DOHH2 (cell line): ENCODE results near the gene RPS27L.

Source experiments
- H3F3A ChIP-seq: fragments of 200-600 bp; sonication (generic), shearing (Covaris generic); 2 replicates; pipeline ENCODE4 v1.6.0; 2016; ENCODE audit warnings: antibody characterized with exemption, mild to moderate bottlenecking; ENCODE audit not compliant: control insufficient read depth, insufficient read depth
- H3K27ac ChIP-seq: fragments of 200-600 bp; sonication (generic); 2 replicates; pipeline ENCODE4 v1.5.1; 2014; ENCODE audit warnings: low read depth, mild to moderate bottlenecking, low read length, moderate library complexity
- H3K27me3 ChIP-seq: fragments of 200-600 bp; sonication (generic); 2 replicates; pipeline ENCODE4 v1.6.1; 2014; ENCODE audit warnings: mild to moderate bottlenecking, low read length, mixed read lengths; ENCODE audit not compliant: control insufficient read depth
- H3K36me3 ChIP-seq: fragments of 200-600 bp; sonication (generic); 2 replicates; pipeline ENCODE4 v1.6.1; 2014; ENCODE audit warnings: mild to moderate bottlenecking, low read length, moderate library complexity, mixed read lengths; ENCODE audit not compliant: control insufficient read depth
- H3K4me1 ChIP-seq: fragments of 200-600 bp; sonication (generic); 2 replicates; pipeline ENCODE4 v1.6.1; 2014; ENCODE audit warnings: mild to moderate bottlenecking, low read length, mixed read lengths; ENCODE audit not compliant: control insufficient read depth
- H3K4me2 ChIP-seq: fragments of 200-600 bp; sonication (generic); 2 replicates; pipeline ENCODE4 v1.6.0; 2014; ENCODE audit warnings: mild to moderate bottlenecking, low read length, moderate library complexity
- H3K4me3 ChIP-seq: fragments of 200-600 bp; sonication (generic); 2 replicates; pipeline ENCODE4 v1.5.1; 2014; ENCODE audit warnings: mild to moderate bottlenecking, low read length, mixed read lengths
- H3K79me2 ChIP-seq: fragments of 200-600 bp; sonication (generic); 2 replicates; pipeline ENCODE4 v1.6.1; 2014; ENCODE audit warnings: mild to moderate bottlenecking, low read length, mixed read lengths; ENCODE audit not compliant: control insufficient read depth
- H3K9me2 ChIP-seq: fragments of 200-600 bp; sonication (generic); replicated peaks from 2 replicates; pipeline ENCODE4 v1.6.1; 2014; ENCODE audit warnings: mild to moderate bottlenecking, low read length, mixed read lengths; ENCODE audit not compliant: control insufficient read depth
- H3K9me3 ChIP-seq: fragments of 200-600 bp; sonication (generic); 2 replicates; pipeline ENCODE4 v1.6.1; 2014; ENCODE audit warnings: antibody characterized with exemption, low read length, mixed read lengths; ENCODE audit not compliant: control insufficient read depth, insufficient read depth
- H4K20me1 ChIP-seq: fragments of 200-600 bp; sonication (generic); 2 replicates; pipeline ENCODE4 v1.6.0; 2014; ENCODE audit warnings: low read depth, mild to moderate bottlenecking, antibody characterized with exemption, low read length, moderate library complexity; ENCODE audit not compliant: control insufficient read depth, insufficient read depth
- EZH2phosphoT487 ChIP-seq: fragments of 200-600 bp; sonication (generic); IDR thresholded peaks from 2 replicates; pipeline ENCODE4 v1.6.1; 2017; ENCODE audit warnings: borderline replicate concordance, mild to moderate bottlenecking, antibody characterized with exemption, low read length, moderate library complexity, mixed read lengths
- TF ChIP-seq, protein P1 (sequence below): fragments of 200-600 bp; sonication (generic); IDR thresholded peaks from one replicate; pipeline ENCODE4 v1.5.1; 2014; ENCODE audit warnings: antibody characterized with exemption, mild to moderate bottlenecking, low read depth, low read length; ENCODE audit not compliant: poor library complexity, severe bottlenecking

Gene RPS27L

DNA sequence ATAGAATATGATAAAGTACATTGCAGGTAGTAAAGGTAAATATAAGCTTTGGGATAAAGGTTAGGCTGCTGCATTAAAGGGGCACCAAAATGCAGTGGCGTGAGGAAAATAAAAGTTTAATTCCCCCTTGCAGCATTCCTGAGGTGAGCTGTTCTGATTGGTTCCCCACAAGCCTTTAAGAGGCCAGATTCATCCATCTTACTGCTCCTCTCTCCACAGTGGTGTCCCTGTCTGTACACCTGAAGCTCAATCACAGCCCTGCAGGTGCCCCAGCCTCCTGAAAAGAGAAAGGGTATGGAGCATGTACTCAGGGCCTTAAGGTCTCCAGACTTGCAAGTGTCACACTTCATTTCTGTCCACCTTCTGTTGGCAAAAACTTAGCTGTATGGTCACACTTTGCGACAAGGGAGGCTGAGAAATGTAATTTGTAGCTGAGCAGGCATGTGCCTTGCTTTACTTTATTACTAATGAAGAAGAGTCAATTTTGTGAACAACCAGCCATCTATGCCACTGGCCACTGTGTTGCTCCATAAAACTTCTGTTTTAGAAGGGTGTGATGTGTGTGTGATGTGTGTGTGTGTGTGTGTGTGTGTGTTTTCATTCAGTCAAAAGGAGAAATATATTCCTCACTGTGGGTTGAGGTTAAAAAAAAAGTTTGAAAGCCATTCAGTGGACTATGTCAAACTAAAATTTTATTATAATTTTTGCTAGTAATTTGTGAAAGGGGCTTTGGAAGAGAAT lies 22.9 kb downstream of the RPS27L start:
- H3K9me3 ChIP-seq, result no peaks in the 10 kb centered on the region
- no peak overlapping the region for H3K27ac ChIP-seq
- H3K36me3 ChIP-seq, result no peaks in the 10 kb centered on the region

DNA sequence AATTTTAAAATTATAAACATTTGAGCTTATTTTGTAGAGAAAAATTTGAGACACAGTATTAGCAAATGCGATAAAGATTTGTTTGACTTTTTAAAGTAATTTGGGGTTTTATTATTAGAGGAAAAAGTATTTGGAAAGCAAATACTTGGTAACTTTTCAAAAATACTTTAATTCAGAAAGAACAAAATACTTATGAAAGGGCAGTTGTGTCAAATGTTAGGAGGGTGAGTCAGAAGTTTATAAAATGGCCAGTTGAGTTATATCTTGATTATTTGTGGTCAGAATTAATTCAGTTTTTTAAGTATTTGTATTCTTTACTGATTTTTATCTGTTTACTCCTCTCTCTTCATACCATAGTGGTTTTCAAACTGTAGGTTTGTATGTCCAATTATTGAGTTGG lies 23.5 kb downstream of the RPS27L start:
- TF ChIP-seq, protein P1, sequence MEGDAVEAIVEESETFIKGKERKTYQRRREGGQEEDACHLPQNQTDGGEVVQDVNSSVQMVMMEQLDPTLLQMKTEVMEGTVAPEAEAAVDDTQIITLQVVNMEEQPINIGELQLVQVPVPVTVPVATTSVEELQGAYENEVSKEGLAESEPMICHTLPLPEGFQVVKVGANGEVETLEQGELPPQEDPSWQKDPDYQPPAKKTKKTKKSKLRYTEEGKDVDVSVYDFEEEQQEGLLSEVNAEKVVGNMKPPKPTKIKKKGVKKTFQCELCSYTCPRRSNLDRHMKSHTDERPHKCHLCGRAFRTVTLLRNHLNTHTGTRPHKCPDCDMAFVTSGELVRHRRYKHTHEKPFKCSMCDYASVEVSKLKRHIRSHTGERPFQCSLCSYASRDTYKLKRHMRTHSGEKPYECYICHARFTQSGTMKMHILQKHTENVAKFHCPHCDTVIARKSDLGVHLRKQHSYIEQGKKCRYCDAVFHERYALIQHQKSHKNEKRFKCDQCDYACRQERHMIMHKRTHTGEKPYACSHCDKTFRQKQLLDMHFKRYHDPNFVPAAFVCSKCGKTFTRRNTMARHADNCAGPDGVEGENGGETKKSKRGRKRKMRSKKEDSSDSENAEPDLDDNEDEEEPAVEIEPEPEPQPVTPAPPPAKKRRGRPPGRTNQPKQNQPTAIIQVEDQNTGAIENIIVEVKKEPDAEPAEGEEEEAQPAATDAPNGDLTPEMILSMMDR, result no peak
- TF ChIP-seq EZH2phosphoT487, result no peak
- Histone ChIP-seq H3K36me3 (no peaks in the 10 kb centered on the region), H4K20me1 (no peaks in the 10 kb centered on the region), H3F3A (no peaks in the 10 kb centered on the region), H3K4me3 (no peak overlapping the region), H3K9me2 (no peaks in the 10 kb centered on the region), H3K4me2 (no peak overlapping the region), H3K27ac (no peak overlapping the region), H3K27me3 (no peaks in the 10 kb centered on the region), H3K9me3 (no peaks in the 10 kb centered on the region), H3K79me2 (no peaks in the 10 kb centered on the region), H3K4me1 (no peaks in the 10 kb centered on the region)

More for the DNA sequence above, 22.9 kb downstream of the RPS27L start:
- Histone ChIP-seq H4K20me1 (no peaks in the 10 kb centered on the region), H3K27me3 (no peaks in the 10 kb centered on the region), H3K4me1 (no peaks in the 10 kb centered on the region), H3K79me2 (no peaks in the 10 kb centered on the region), H3K9me2 (no peaks in the 10 kb centered on the region), H3K4me3 (no peak overlapping the region), H3F3A (no peaks in the 10 kb centered on the region), H3K4me2 (no peak overlapping the region)
- TF ChIP-seq, protein P1, result no peak
- no peak for TF ChIP-seq EZH2phosphoT487

DNA sequence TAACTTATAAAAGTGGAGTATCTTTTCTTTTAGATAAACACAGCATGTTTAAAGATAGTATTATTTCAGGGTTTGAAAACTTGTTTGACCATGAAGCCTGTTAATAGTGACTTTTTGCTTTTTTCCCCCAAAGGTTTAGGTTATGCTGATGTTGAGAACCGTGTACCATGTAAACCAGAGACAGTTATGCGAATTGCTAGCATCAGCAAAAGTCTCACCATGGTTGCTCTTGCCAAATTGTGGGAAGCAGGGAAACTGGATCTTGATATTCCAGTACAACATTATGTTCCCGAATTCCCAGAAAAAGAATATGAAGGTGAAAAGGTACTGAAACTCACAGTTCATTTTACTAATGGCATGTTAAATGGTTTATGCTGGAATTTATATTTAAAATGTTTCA lies 30.6 kb downstream of the RPS27L start:
- Histone ChIP-seq H3K4me2 (no peak overlapping the region), H3K79me2 (no peaks in the 10 kb centered on the region), H3K9me2 (no peaks in the 10 kb centered on the region), H4K20me1 (no peaks in the 10 kb centered on the region), H3F3A (no peaks in the 10 kb centered on the region), H3K4me1 (peaks cover 7% of the 10 kb centered on the region; the same call in 1 of the 2 replicates), H3K9me3 (no peaks in the 10 kb centered on the region), H3K27ac (no peak overlapping the region), H3K27me3 (no peaks in the 10 kb centered on the region), H3K4me3 (no peak overlapping the region), H3K36me3 (no peaks in the 10 kb centered on the region)
- TF ChIP-seq, protein P1, result no peak
- TF ChIP-seq EZH2phosphoT487, result no peak
